Lung (tissue), 12 donors: ENCODE data around the gene SLC34A1. TPM values are rescaled to one million over a fixed set of nuclear protein-coding genes. Genes with fewer than 3 reads are reported as not detected.

ENCODE experiments used
- ATAC-seq: fragments of 200-7000 bp; cut with Tn5 transposase; one replicate; pipeline ENCODE4 v1.9.1; 2020; ENCODE audit warnings: moderate number of reproducible peaks; ENCODE audit not compliant: insufficient read depth, low FRiP score
- DNase-seq, 3 donors: peaks; one replicate each; pipeline ENCODE4 v3.0.0-alpha.2; 2013 to 2017
- H3K27ac ChIP-seq, 2 donors: one replicate each; pipeline ENCODE4 v1.5.1; 2013; ENCODE audit warnings: mild to moderate bottlenecking in 2 of 2, moderate library complexity in 2 of 2, control low read depth in 1 of 2, inconsistent platforms in 1 of 2, low read depth in 1 of 2, low read length in 1 of 2
- H3K27me3 ChIP-seq, 3 donors: one replicate each; pipeline ENCODE4 v1.5.1; 2013; ENCODE audit warnings: low read length in 2 of 3; ENCODE audit not compliant: control insufficient read depth in 3 of 3, insufficient read depth in 3 of 3
- H3K36me3 ChIP-seq, 4 donors: one replicate each; pipeline ENCODE4 v1.5.1; 2013; ENCODE audit warnings: low read length in 4 of 4, mild to moderate bottlenecking in 1 of 4, moderate library complexity in 1 of 4; ENCODE audit not compliant: control insufficient read depth in 4 of 4, insufficient read depth in 4 of 4
- H3K4me1 ChIP-seq, 5 donors: one replicate each; pipeline ENCODE4 v1.5.1; 2013; ENCODE audit warnings: low read length in 5 of 5, mild to moderate bottlenecking in 2 of 5, moderate library complexity in 1 of 5; ENCODE audit not compliant: control insufficient read depth in 5 of 5, insufficient read depth in 5 of 5
- H3K4me3 ChIP-seq: one replicate; pipeline ENCODE4 v1.5.1; 2013; ENCODE audit warnings: mild to moderate bottlenecking, control low read depth, moderate library complexity
- H3K9ac ChIP-seq, 2 donors: one replicate each; pipeline ENCODE4 v1.5.1; 2013; ENCODE audit warnings: low read length in 2 of 2, control low read depth in 1 of 2; ENCODE audit not compliant: insufficient read depth in 1 of 2
- H3K9me3 ChIP-seq, 4 donors: one replicate each; pipeline ENCODE4 v1.5.1; 2013; ENCODE audit warnings: low read length in 3 of 4, mild to moderate bottlenecking in 1 of 4, moderate library complexity in 1 of 4; ENCODE audit not compliant: control insufficient read depth in 4 of 4, insufficient read depth in 3 of 4
- CTCF ChIP-seq: IDR thresholded peaks from 2 replicates; pipeline ENCODE4 v1.5.1; 2012; ENCODE audit warnings: mild to moderate bottlenecking; ENCODE audit errors: control extremely low read depth, extremely low read depth
- WGBS, 2 donors: extraction: QIAGEN DNeasy Blood & Tissue Kit; methylation state at CpG; one replicate each; pipeline ENCODE4 v1.1.7; 2013; 5-methylcytosine and 5-hydroxymethylcytosine counted together
- polyA plus RNA-seq, 2 donors: library from polyadenylated mRNA; stranded (reverse); fragments of 200-250 nt; gene quantifications; one replicate each; pipeline ENCODE4 v1.2.1, GENCODE V29; 2013
- total RNA-seq, 2 donors: library from RNA; depleted of rRNA in 1 of 2; stranded (reverse); fragments of >200 nt in 1 of 2; gene quantifications; one replicate each; pipeline ENCODE4 v1.2.1, GENCODE V29; 2014 to 2021
- donor health status: control.
- donor health status: control.
- donor health status: Bipolar disorder and iron deficiency.
- donor health status: healthy.
- donor health status: DM: yes; HTN: yes; CAD: no.

Gene SLC34A1
- total and polyA plus RNA-seq, 4 donors: 0.02 TPM; not detected in 3

GRCh38 chr5:177445917-177446199 lies 61.6 kb downstream of the SLC34A1 start:
- DNase-seq: peak in 2 of 3 donors; percentile 41 to 42
- TF ChIP-seq CTCF: no peak
- ATAC-seq: no peak
- H3K9me3 ChIP-seq: no peaks in the 10 kb centered on the region
- whole genome bisulfite sequencing, 2 donors: 4 to 7% methylated on average over 8 of the region's 8 CpGs
- H3K36me3 ChIP-seq: peaks cover 0 to 19% (median 0%) of the 10 kb centered on the region in 4 donors
- H3K4me3 ChIP-seq: no peak overlapping the region
- no peak overlapping the region for H3K27ac ChIP-seq
- no peak overlapping the region for H3K9ac ChIP-seq
- H3K27me3 ChIP-seq: peaks cover 0 to 9% (median 8%) of the 10 kb centered on the region in 3 donors
- peaks cover 0 to 16% (median 11%) of the 10 kb centered on the region in 5 donors for H3K4me1 ChIP-seq

GRCh38 chr5:177446200-177447065 lies 62.2 kb downstream of the SLC34A1 start, which contains the start of gene PRR7:
Gene PRR7, plus strand, starts transcription at chr5:177446814. Its CDS starts 8,254 bp downstream, at chr5:177455068.
- ATAC-seq (peak; percentile 55), DNase-seq (peak; percentile 70 to 86 (median 71))
- Histone ChIP-seq H3K27me3 (peaks cover 0 to 9% (median 8%) of the 10 kb centered on the region in 3 donors), H3K9ac (no peak within 1 kb of the TSS), H3K27ac (peak within 1 kb of the TSS in 1 of 2 donors; percentile 4), H3K36me3 (peaks cover 0 to 13% (median 0%) of the 10 kb centered on the region in 4 donors), H3K4me3 (peak within 1 kb of the TSS; percentile 27), H3K9me3 (no peaks in the 10 kb centered on the region), H3K4me1 (peaks cover 0 to 16% (median 11%) of the 10 kb centered on the region in 5 donors)
- 1% methylated on average over 50 to 89 of the region's 89 CpGs for WGBS, 2 donors
- no peak for TF ChIP-seq CTCF

- WGBS, 2 donors: 0 to 1% methylated on average over 8 to 48 of the region's 52 CpGs
- no peak overlapping the region for H3K9ac ChIP-seq
Observed at GRCh38 chr5:177447066-177447610, 62.9 kb downstream of the SLC34A1 start.

More at GRCh38 chr5:177447066-177447610, 62.9 kb downstream of the SLC34A1 start:
- H3K27ac ChIP-seq: no peak overlapping the region
- H3K27me3 ChIP-seq: peaks cover 0 to 9% (median 8%) of the 10 kb centered on the region in 3 donors
- DNase-seq (peak; percentile 68 to 80 (median 77)), ATAC-seq (no peak)
- H3K4me1 ChIP-seq: peaks cover 0 to 16% (median 11%) of the 10 kb centered on the region in 5 donors
- peaks cover 0 to 6% (median 0%) of the 10 kb centered on the region in 4 donors for H3K36me3 ChIP-seq
- no peak for TF ChIP-seq CTCF
- no peaks in the 10 kb centered on the region for H3K9me3 ChIP-seq
- no peak overlapping the region for H3K4me3 ChIP-seq
